ENCODE data around the gene CNN1. TPM values are rescaled to one million over a fixed set of nuclear protein-coding genes. Genes with fewer than 3 reads are reported as not detected.

The CNN1 gene
- total and polyA plus RNA-seq, 2 of the 8 experiments (the other 6 are each of a cell fraction or from before 2014, with no cell fraction given): 29.8 to 50.8 TPM

DNA sequence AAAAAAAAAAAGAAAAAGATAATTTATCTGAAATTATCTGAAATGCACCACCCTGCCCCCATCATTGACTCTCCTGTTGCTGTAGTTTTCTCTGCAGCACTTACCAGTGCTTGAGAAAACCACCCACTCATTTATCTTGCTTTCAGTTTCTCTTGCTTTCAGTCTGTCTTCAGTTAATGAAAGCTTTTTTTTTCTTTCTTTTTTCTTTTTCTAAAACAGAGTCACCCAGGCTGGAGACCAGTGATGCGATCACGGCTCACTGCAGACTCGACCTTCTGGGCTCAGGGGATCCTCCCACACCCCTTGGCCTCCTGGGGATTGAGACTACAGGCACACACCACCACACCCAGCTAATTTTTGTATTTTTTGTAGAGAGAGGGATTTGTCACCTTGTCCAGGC lies 43.1 kb downstream of the CNN1 start:
- H4K5ac ChIP-seq (ENCODE audit: insufficient read length, low read depth, low read length): no peak overlapping the region
- no peak overlapping the region for H2BK120ac ChIP-seq (replicated peaks; ENCODE audit: low read depth, low read length)
- CTCF ChIA-PET (ENCODE audit: partially characterized antibody): interaction anchor here (0.6 to 3.0 kb wide), 7 partner anchors 8 to 32 kb away, joined by 3 to 8 read pairs (median 4); no protein-coding TSS in a partner anchor
- no peak overlapping the region for H3K9ac ChIP-seq (replicated peaks in 1 of 4; ENCODE audit: extremely low read depth in 1 of 4, low read depth in 3 of 4, low read length in 3 of 4)
- no peak overlapping the region for H2BK20ac ChIP-seq (ENCODE audit: low read length)
- no peak overlapping the region for H3K4me2 ChIP-seq (ENCODE audit: insufficient read depth in 1 of 2, low read depth in 2 of 2, low read length in 2 of 2)
- H3K23me2 ChIP-seq (ENCODE audit: low read depth, low read length): peaks cover 6% of the 10 kb centered on the region; the same call in 1 of the 2 replicates
- no peaks in the 10 kb centered on the region for H3K36me3 ChIP-seq (ENCODE audit: control insufficient read depth in 2 of 4, insufficient read depth in 4 of 4, low read length in 3 of 4)
- H3K27ac ChIP-seq (ENCODE audit: low read depth, low read length): no peak overlapping the region
- POLR2A ChIA-PET (ENCODE audit: partially characterized antibody): interaction anchor here (2.1 kb wide), 1 partner anchor 22 kb away, joined by 8 read pairs; the partner anchor contains the start of gene ELOF1
- peaks cover 0 to 10% (median 6%) of the 10 kb centered on the region in 4 experiments; a peak in 5 of 7 replicates for H3K27me3 ChIP-seq (replicated peaks in 1 of 4; ENCODE audit: control insufficient read depth in 3 of 4, extremely low read depth in 1 of 4, insufficient read depth in 3 of 4, low read length in 3 of 4)
- no peaks in the 10 kb centered on the region for H3K79me2 ChIP-seq (ENCODE audit: control insufficient read depth in 1 of 2, insufficient read depth in 2 of 2, low read length in 2 of 2)
- no peak overlapping the region for H3K18ac ChIP-seq (ENCODE audit: extremely low read depth, low read length)
- H2BK15ac ChIP-seq (ENCODE audit: low read length): no peak overlapping the region
- H2AFZ ChIP-seq (ENCODE audit: low read length): no peak overlapping the region
- H2BK5ac ChIP-seq (ENCODE audit: low read depth, low read length): no peak overlapping the region
- no peak overlapping the region for H2AK5ac ChIP-seq (ENCODE audit: low read depth, low read length)
- H3K23ac ChIP-seq (ENCODE audit: insufficient read length): no peak overlapping the region
- WGBS, 2 experiments (ENCODE audit: extremely low coverage in 1 of 2, insufficient coverage in 1 of 2, insufficient read length in 1 of 2, insufficient replicate concordance in 2 of 2, low coverage in 1 of 2, low lambda C conversion rate in 2 of 2, missing lambda C conversion rate in 1 of 2): 76% methylated on average over 3 of the region's 3 CpGs; no CpG with 5 or more reads in 1 of the 2 experiments
- H4K20me1 ChIP-seq (replicated peaks in 1 of 2; ENCODE audit: control insufficient read depth in 1 of 2, insufficient read depth in 2 of 2, low read length in 2 of 2): no peaks in the 10 kb centered on the region
- no peak overlapping the region for H3K4ac ChIP-seq (replicated peaks; ENCODE audit: insufficient read length, low read depth, low read length)
- DNase-seq (ENCODE audit: low read depth in 1 of 2, low spot score in 2 of 2) (no peak), FAIRE-seq (no peak)
- H3K9me3 ChIP-seq (ENCODE audit: insufficient read depth in 2 of 2, low read depth in 1 of 2, low read length in 1 of 2): no peaks in the 10 kb centered on the region
- H3K56ac ChIP-seq (replicated peaks; ENCODE audit: insufficient read length, low read depth, low read length): no peak overlapping the region
- no peak overlapping the region for H3K4me3 ChIP-seq (ENCODE audit: extremely low read depth in 1 of 4, insufficient read depth in 2 of 4, low read depth in 3 of 4, low read length in 4 of 4)
- H3K79me1 ChIP-seq (ENCODE audit: low read depth, low read length): no peaks in the 10 kb centered on the region
- peaks cover 0 to 10% (median 6%) of the 10 kb centered on the region in 4 experiments; a peak in 4 of 7 replicates for H3K4me1 ChIP-seq (replicated peaks in 1 of 4; ENCODE audit: control insufficient read depth in 3 of 4, insufficient read depth in 4 of 4, low read length in 3 of 4)
- no peak overlapping the region for H4K8ac ChIP-seq (ENCODE audit: extremely low read depth, insufficient read depth, low read length)
- H2BK12ac ChIP-seq (ENCODE audit: low read depth, low read length): no peak overlapping the region
- H3K14ac ChIP-seq (ENCODE audit: insufficient read length): no peak overlapping the region
- no peak overlapping the region for H4K91ac ChIP-seq (replicated peaks; ENCODE audit: insufficient read length, low read length)
- no peak for TF ChIP-seq HDAC2 (IDR thresholded peaks at IDR 0.05; ENCODE audit: borderline replicate concordance in 1 of 2, low read depth in 2 of 2, low read length in 2 of 2)
- no peak for TF ChIP-seq TAF1 (IDR thresholded peaks at IDR 0.05; ENCODE audit: low read depth, low read length)
- no peak for TF ChIP-seq FOSL1 (IDR thresholded peaks at IDR 0.05; ENCODE audit: insufficient read depth, low read depth, low read length)
- TF ChIP-seq EP300 (IDR thresholded peaks at IDR 0.05; ENCODE audit: borderline replicate concordance in 1 of 2, low read depth in 2 of 2, low read length in 2 of 2): no peak
- no peak for TF ChIP-seq RAD21 (IDR thresholded peaks at IDR 0.05 in 1 of 2, conservative IDR thresholded peaks at IDR 0.05 in 1 of 2; ENCODE audit: low read depth in 2 of 2, low read length in 2 of 2)
- no peak for TF ChIP-seq NRF1 (IDR thresholded peaks at IDR 0.05; ENCODE audit: low read depth, low read length)
- TF ChIP-seq NANOG (IDR thresholded peaks at IDR 0.05; ENCODE audit: insufficient read depth, low read depth, low read length, poor library complexity, severe bottlenecking): no peak
- no peak for TF ChIP-seq TAF7 (optimal IDR thresholded peaks at IDR 0.05; ENCODE audit: borderline replicate concordance, low read depth, low read length)
- TF ChIP-seq POLR2AphosphoS5 (IDR thresholded peaks at IDR 0.05; ENCODE audit: low read depth, low read length): no peak
- TF ChIP-seq, protein P1, sequence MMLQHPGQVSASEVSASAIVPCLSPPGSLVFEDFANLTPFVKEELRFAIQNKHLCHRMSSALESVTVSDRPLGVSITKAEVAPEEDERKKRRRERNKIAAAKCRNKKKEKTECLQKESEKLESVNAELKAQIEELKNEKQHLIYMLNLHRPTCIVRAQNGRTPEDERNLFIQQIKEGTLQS (IDR thresholded peaks at IDR 0.05; ENCODE audit: insufficient read depth, low read depth, low read length): no peak
